HepG2 (cell line): ENCODE measurements around the gene TMBIM6. TPM values are rescaled to one million over a fixed set of nuclear protein-coding genes. Genes with fewer than 3 reads are reported as not detected.

Experiments used
- BRCA1 ChIP-seq: sonication (generic); formaldehyde crosslinking; IDR thresholded peaks from 2 replicates; pipeline ENCODE4 v1.4.0; 2020; ENCODE audit warnings: missing genetic modification reagents
- CEBPG ChIP-seq: IDR thresholded peaks from 2 replicates; pipeline ENCODE4 v1.6.1; 2016
- CHD4 ChIP-seq: fragments of 200-600 bp; sonication (generic); IDR thresholded peaks from 2 replicates; pipeline ENCODE4 v1.7.0; 2017; ENCODE audit warnings: mild to moderate bottlenecking, low read length, borderline replicate concordance
- FOXK1 ChIP-seq: sonication (generic); formaldehyde crosslinking; IDR thresholded peaks from 2 replicates; pipeline ENCODE4 v1.4.0; 2020; ENCODE audit warnings: low read depth, missing genetic modification reagents, borderline replicate concordance
- HMG20A ChIP-seq: IDR thresholded peaks from 2 replicates; pipeline ENCODE4 v1.6.1; 2016; ENCODE audit warnings: borderline replicate concordance
- LCORL ChIP-seq, 2 experiments: fragments of 450-650 bp in 1 of 2; sonication (generic) in 1 of 2; formaldehyde crosslinking in 1 of 2; IDR thresholded peaks; 2 replicates each; pipeline versions ENCODE4 v1.5.0 to v1.6.1; 2017 to 2020; ENCODE audit warnings: antibody characterized with exemption in 1 of 2, missing genetic modification reagents in 1 of 2
- PAF1 ChIP-seq: IDR thresholded peaks from 2 replicates; pipeline ENCODE4 v1.6.1; 2016; ENCODE audit warnings: missing genetic modification reagents, missing compliant biosample characterization
- PAWR ChIP-seq: sonication (generic); formaldehyde crosslinking; IDR thresholded peaks from 2 replicates; pipeline ENCODE4 v1.4.0; 2020; ENCODE audit warnings: missing genetic modification reagents, mild to moderate bottlenecking, borderline replicate concordance
- SMAD3 ChIP-seq: sonication (generic); formaldehyde crosslinking; IDR thresholded peaks from 2 replicates; pipeline ENCODE4 v1.4.0; 2020; ENCODE audit warnings: missing genetic modification reagents
- SP1 ChIP-seq, 2 experiments: fragments of 450-650 bp in 1 of 2; sonication (generic) in 1 of 2; formaldehyde crosslinking in 1 of 2; IDR thresholded peaks; 2 replicates each; pipeline versions ENCODE4 v1.4.0 to v1.6.1; 2016 to 2020; ENCODE audit warnings: missing genetic modification reagents in 1 of 2
- SRSF1 ChIP-seq: fragments of 200-400 bp; formaldehyde crosslinking; optimal IDR thresholded peaks from 2 replicates; pipeline ENCODE3; 2017; ENCODE audit warnings: mild to moderate bottlenecking, low read depth, low read length, moderate library complexity
- TAF1 ChIP-seq: sonication (generic); formaldehyde crosslinking; IDR thresholded peaks from 2 replicates; pipeline ENCODE4 v1.4.0; 2020; ENCODE audit warnings: missing genetic modification reagents
- TBP ChIP-seq: sonication (generic); formaldehyde crosslinking; IDR thresholded peaks from 2 replicates; pipeline ENCODE4 v1.5.0; 2020; ENCODE audit warnings: missing genetic modification reagents
- ZNF264 ChIP-seq: sonication (generic); formaldehyde crosslinking; IDR thresholded peaks from 2 replicates; pipeline ENCODE4 v1.4.0; 2020; ENCODE audit warnings: missing genetic modification reagents
- ZNF44 ChIP-seq: sonication (generic); formaldehyde crosslinking; IDR thresholded peaks from 2 replicates; pipeline ENCODE4 v1.5.1; 2020; ENCODE audit warnings: mild to moderate bottlenecking, missing genetic modification reagents
- ZNF451 ChIP-seq: sonication (generic); formaldehyde crosslinking; IDR thresholded peaks from 2 replicates; pipeline ENCODE4 v1.5.0; 2020; ENCODE audit warnings: mild to moderate bottlenecking, missing genetic modification reagents
- ZNF552 ChIP-seq: sonication (generic); formaldehyde crosslinking; IDR thresholded peaks from 2 replicates; pipeline ENCODE4 v1.9.0; 2022; ENCODE audit warnings: missing genetic modification reagents, mild to moderate bottlenecking, borderline replicate concordance
- ZNF816 ChIP-seq: sonication (generic); formaldehyde crosslinking; IDR thresholded peaks from 2 replicates; pipeline ENCODE4 v1.8.0; 2022; ENCODE audit warnings: missing genetic modification reagents, mild to moderate bottlenecking, borderline replicate concordance
- ZNF879 ChIP-seq: sonication (generic); formaldehyde crosslinking; IDR thresholded peaks from 2 replicates; pipeline ENCODE4 v1.8.1; 2023; ENCODE audit warnings: missing genetic modification reagents
- polyA plus RNA-seq, 8 experiments: library from polyadenylated mRNA; depleted of rRNA in 3 of 8; stranded (reverse) in 7 of 8; unstranded in 1 of 8; fragments of >200 nt; fragmentation: Illumina TruSeq in 4 of 8; extraction: Trizol in 4 of 8; gene quantifications; 2 replicates each; pipeline versions ENCODE4 v1.2.1 to v1.2.3, GENCODE V29; 2011 to 2016; ENCODE audit warnings: low read depth in 4 of 8, missing spikeins in 1 of 8, mixed read lengths in 1 of 8; ENCODE audit not compliant: insufficient read depth in 1 of 8
- total RNA-seq, 5 experiments: library from RNA; depleted of rRNA; stranded (reverse); fragments of >200 nt; fragmentation: Illumina TruSeq; extraction: Trizol; gene quantifications; 2 replicates each; pipeline ENCODE4 v1.2.3, GENCODE V29; 2016; ENCODE audit warnings: low read depth in 1 of 5
- TF ChIP-seq, protein P1 (sequence below): IDR thresholded peaks from 2 replicates; pipeline ENCODE4 v1.6.1; 2016
- TF ChIP-seq, protein P2 (sequence below): sonication (generic); formaldehyde crosslinking; IDR thresholded peaks from 2 replicates; pipeline ENCODE4 v1.8.1; 2023; ENCODE audit warnings: mild to moderate bottlenecking, missing genetic modification reagents
- TF ChIP-seq, protein P3 (sequence below): sonication (generic); formaldehyde crosslinking; IDR thresholded peaks from 2 replicates; pipeline ENCODE4 v1.5.1; 2020; ENCODE audit warnings: missing genetic modification reagents, mild to moderate bottlenecking, borderline replicate concordance
- TF ChIP-seq, protein P4 (sequence below): sonication (generic); formaldehyde crosslinking; IDR thresholded peaks from 2 replicates; pipeline ENCODE4 v1.4.0; 2020; ENCODE audit warnings: mild to moderate bottlenecking, missing genetic modification reagents
- TF ChIP-seq, protein P5 (sequence below): sonication (generic); formaldehyde crosslinking; IDR thresholded peaks from 2 replicates; pipeline ENCODE4 v1.9.0; 2021; ENCODE audit warnings: missing genetic modification reagents, borderline replicate concordance

Gene TMBIM6
- total and polyA plus RNA-seq, 2 of the 13 experiments (the other 11 are each of a cell fraction or from before 2014, with no cell fraction given): 412 to 468 TPM

DNA sequence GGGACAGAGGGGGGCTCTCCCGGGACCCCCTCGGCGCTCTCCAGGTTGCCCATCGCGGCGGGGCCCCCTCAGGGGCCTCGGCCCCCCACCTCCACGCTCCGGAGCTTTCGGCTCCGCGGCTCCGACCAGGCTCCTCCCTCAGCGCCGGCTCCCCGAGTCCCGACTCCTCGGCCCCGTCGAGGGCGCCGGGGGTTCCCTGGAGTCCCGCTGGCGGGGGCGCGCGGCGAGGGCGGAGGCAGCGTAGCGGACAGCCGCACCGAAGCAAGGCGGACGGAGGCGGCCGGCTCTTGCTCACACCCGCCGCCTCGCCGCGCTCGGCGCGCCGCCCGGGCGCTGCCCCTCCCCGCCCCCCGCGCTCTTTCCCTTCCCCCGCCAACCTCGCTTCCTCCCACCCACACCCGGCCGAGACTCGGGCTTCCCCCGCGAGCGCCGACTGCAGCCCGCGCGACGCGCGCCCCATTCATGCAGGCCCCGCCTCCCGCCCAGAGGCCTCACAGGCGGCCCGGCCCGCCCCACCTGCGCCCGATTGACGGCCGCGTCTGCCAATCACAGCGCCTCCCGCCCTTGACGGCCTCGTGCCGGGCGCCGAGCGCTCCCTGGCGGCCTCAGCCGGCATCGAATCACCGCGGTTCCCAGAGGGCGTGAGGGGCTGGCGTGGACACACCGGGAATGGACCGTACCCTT, 34.1 kb upstream of the TMBIM6 start, which contains the start of gene FMNL3 (continued):
- TF ChIP-seq PAWR (no peak), HMG20A (CRISPR knock-in tag) (0 out of 2 replicates have a peak, but pooled peaks have one; percentile 35), SMAD3 (CRISPR knock-in tag) (peak; percentile 69; the same call in 1 of the 2 replicates), BRCA1 (no peak; the same call in 1 of the 2 replicates), ZNF879 (CRISPR knock-in tag) (0 out of 2 replicates have a peak, but pooled peaks have one; percentile 46), CEBPG (0 out of 2 replicates have a peak, but pooled peaks have one; percentile 23), ZNF552 (CRISPR knock-in tag) (peak; percentile 66; the same call in 1 of the 2 replicates), ZNF816 (CRISPR knock-in tag) (no peak; the same call in 1 of the 2 replicates), SP1 (IDR thresholded peaks at IDR 0.05) (no peak), SP1 (CRISPR knock-in tag; IDR thresholded peaks at IDR 0.05) (peak; percentile 89), PAF1 (no peak), ZNF451 (CRISPR knock-in tag) (peak; percentile 70; the same call in 1 of the 2 replicates), TBP (CRISPR knock-in tag) (no peak), SRSF1 (no peak), ZNF264 (no peak), FOXK1 (peak; percentile 13; the same call in 1 of the 2 replicates), LCORL (IDR thresholded peaks at IDR 0.05) (no peak), LCORL (CRISPR knock-in tag; IDR thresholded peaks at IDR 0.05) (no peak), ZNF44 (CRISPR knock-in tag) (no peak), CHD4 (no peak), TAF1 (CRISPR knock-in tag) (peak; percentile 37; the same call in 1 of the 2 replicates)
- TF ChIP-seq, protein P1, sequence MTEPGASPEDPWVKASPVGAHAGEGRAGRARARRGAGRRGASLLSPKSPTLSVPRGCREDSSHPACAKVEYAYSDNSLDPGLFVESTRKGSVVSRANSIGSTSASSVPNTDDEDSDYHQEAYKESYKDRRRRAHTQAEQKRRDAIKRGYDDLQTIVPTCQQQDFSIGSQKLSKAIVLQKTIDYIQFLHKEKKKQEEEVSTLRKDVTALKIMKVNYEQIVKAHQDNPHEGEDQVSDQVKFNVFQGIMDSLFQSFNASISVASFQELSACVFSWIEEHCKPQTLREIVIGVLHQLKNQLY (CRISPR knock-in tag): peak; percentile 34; the same call in 1 of the 2 replicates
- TF ChIP-seq, protein P2, sequence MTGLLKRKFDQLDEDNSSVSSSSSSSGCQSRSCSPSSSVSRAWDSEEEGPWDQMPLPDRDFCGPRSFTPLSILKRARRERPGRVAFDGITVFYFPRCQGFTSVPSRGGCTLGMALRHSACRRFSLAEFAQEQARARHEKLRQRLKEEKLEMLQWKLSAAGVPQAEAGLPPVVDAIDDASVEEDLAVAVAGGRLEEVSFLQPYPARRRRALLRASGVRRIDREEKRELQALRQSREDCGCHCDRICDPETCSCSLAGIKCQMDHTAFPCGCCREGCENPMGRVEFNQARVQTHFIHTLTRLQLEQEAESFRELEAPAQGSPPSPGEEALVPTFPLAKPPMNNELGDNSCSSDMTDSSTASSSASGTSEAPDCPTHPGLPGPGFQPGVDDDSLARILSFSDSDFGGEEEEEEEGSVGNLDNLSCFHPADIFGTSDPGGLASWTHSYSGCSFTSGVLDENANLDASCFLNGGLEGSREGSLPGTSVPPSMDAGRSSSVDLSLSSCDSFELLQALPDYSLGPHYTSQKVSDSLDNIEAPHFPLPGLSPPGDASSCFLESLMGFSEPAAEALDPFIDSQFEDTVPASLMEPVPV: peak; percentile 91; the same call in 1 of the 2 replicates
- TF ChIP-seq, protein P3, sequence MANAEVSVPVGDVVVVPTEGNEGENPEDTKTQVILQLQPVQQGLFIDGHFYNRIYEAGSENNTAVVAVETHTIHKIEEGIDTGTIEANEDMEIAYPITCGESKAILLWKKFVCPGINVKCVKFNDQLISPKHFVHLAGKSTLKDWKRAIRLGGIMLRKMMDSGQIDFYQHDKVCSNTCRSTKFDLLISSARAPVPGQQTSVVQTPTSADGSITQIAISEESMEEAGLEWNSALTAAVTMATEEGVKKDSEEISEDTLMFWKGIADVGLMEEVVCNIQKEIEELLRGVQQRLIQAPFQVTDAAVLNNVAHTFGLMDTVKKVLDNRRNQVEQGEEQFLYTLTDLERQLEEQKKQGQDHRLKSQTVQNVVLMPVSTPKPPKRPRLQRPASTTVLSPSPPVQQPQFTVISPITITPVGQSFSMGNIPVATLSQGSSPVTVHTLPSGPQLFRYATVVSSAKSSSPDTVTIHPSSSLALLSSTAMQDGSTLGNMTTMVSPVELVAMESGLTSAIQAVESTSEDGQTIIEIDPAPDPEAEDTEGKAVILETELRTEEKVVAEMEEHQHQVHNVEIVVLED (CRISPR knock-in tag): peak; percentile 60; the same call in 1 of the 2 replicates
- TF ChIP-seq, protein P4, sequence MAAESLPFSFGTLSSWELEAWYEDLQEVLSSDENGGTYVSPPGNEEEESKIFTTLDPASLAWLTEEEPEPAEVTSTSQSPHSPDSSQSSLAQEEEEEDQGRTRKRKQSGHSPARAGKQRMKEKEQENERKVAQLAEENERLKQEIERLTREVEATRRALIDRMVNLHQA (CRISPR knock-in tag): no peak
- TF ChIP-seq, protein P5, sequence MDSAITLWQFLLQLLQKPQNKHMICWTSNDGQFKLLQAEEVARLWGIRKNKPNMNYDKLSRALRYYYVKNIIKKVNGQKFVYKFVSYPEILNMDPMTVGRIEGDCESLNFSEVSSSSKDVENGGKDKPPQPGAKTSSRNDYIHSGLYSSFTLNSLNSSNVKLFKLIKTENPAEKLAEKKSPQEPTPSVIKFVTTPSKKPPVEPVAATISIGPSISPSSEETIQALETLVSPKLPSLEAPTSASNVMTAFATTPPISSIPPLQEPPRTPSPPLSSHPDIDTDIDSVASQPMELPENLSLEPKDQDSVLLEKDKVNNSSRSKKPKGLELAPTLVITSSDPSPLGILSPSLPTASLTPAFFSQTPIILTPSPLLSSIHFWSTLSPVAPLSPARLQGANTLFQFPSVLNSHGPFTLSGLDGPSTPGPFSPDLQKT (CRISPR knock-in tag): no peak
